SK-N-SH (cell line): ENCODE data around the gene LHB.

Experiments
- CTCF ChIP-seq: fragments of 200-600 bp; sonication (generic); IDR thresholded peaks from 2 replicates; pipeline ENCODE4 v1.6.1; 2017; ENCODE audit warnings: antibody characterized with exemption, mild to moderate bottlenecking, moderate library complexity
- EP300 ChIP-seq, 2 experiments: IDR thresholded peaks; 2 replicates each; pipeline versions ENCODE4 v1.4.0 to v1.6.1; 2012; ENCODE audit warnings: borderline replicate concordance in 1 of 2, low read depth in 1 of 2, low read length in 1 of 2
- JUND ChIP-seq: IDR thresholded peaks from 2 replicates; pipeline ENCODE4 v1.4.0; 2012
- MAX ChIP-seq: IDR thresholded peaks from 2 replicates; pipeline ENCODE4 v1.4.0; 2012; ENCODE audit warnings: low read depth
- PBX3 ChIP-seq: IDR thresholded peaks from 2 replicates; pipeline ENCODE4; 2012
- RAD21 ChIP-seq: IDR thresholded peaks from 2 replicates; pipeline ENCODE4 v1.6.1; 2012; ENCODE audit warnings: mild to moderate bottlenecking, low read length
- SMC3 ChIP-seq: IDR thresholded peaks from 2 replicates; pipeline ENCODE4 v1.6.1; 2012; ENCODE audit warnings: low read depth, low read length, improper control_type of control experiment
- USF1 ChIP-seq: IDR thresholded peaks from 2 replicates; pipeline ENCODE4 v1.4.0; 2012; ENCODE audit warnings: low read depth, borderline replicate concordance
- TF ChIP-seq, protein P1 (sequence below): fragments of 150-350 bp; IDR thresholded peaks from 2 replicates; pipeline ENCODE4 v1.6.1; 2017; ENCODE audit warnings: antibody characterized with exemption, low read length, low read depth, borderline replicate concordance

- TF ChIP-seq CTCF (no peak), RAD21 (no peak), JUND (no peak), EP300 (IDR thresholded peaks at IDR 0.05; ENCODE audit: borderline replicate concordance in 1 of 2, low read depth in 1 of 2, low read length in 1 of 2) (no peak), MAX (no peak), USF1 (no peak), PBX3 (no peak), SMC3 (no peak)
- TF ChIP-seq, protein P1, sequence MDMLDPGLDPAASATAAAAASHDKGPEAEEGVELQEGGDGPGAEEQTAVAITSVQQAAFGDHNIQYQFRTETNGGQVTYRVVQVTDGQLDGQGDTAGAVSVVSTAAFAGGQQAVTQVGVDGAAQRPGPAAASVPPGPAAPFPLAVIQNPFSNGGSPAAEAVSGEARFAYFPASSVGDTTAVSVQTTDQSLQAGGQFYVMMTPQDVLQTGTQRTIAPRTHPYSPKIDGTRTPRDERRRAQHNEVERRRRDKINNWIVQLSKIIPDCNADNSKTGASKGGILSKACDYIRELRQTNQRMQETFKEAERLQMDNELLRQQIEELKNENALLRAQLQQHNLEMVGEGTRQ = no peak
Measured at GRCh38 chr19:48988286-48988685, 28.6 kb downstream of the LHB start.
